Measurements from ENCODE around the gene LIPA. TPM values are rescaled to one million over a fixed set of nuclear protein-coding genes. Genes with fewer than 3 reads are reported as not detected.
"Not testable (repeated sequence)": the region's sequence is repeated elsewhere in the genome, so short reads cannot be mapped to it uniquely, and the experiment has no call there.

The LIPA gene
- total RNA-seq, 4 donors from 2014 or later, result 12.5 to 22.8 (median 18.0) TPM

DNA sequence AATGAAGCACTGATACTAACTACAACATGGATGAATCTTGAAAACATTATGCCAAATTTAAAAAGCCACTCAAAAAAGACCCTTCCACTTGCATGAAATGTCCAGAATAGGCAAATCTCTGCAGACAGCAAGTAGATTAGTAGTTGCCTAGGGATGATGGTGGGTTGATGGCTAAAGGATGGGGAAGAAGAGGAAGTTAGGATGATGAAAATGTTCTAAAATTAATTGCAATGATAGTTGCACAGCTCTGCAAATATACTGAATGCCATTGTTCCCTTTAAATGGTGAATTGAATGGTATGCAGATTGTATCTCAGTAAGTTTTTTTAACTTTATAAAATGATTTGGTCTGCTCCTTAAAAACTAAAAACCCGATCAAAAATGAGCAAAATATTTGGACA, 7.3 kb upstream of the LIPA start:
- TF ChIP-seq, protein P1, sequence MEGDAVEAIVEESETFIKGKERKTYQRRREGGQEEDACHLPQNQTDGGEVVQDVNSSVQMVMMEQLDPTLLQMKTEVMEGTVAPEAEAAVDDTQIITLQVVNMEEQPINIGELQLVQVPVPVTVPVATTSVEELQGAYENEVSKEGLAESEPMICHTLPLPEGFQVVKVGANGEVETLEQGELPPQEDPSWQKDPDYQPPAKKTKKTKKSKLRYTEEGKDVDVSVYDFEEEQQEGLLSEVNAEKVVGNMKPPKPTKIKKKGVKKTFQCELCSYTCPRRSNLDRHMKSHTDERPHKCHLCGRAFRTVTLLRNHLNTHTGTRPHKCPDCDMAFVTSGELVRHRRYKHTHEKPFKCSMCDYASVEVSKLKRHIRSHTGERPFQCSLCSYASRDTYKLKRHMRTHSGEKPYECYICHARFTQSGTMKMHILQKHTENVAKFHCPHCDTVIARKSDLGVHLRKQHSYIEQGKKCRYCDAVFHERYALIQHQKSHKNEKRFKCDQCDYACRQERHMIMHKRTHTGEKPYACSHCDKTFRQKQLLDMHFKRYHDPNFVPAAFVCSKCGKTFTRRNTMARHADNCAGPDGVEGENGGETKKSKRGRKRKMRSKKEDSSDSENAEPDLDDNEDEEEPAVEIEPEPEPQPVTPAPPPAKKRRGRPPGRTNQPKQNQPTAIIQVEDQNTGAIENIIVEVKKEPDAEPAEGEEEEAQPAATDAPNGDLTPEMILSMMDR (IDR thresholded peaks at IDR 0.05), result no peak
- TF ChIP-seq POLR2A (IDR thresholded peaks at IDR 0.05), result no peak
- 66 to 78% methylated on average over 1 of the region's 1 CpG for WGBS, 2 donors
- no peak for DNase-seq (ENCODE audit: low spot score in 2 of 2)
- no peak overlapping the region for H3K4me3 ChIP-seq (ENCODE audit: low read depth, poor library complexity, severe bottlenecking)
- intact Hi-C loops (cut with DNase I; ENCODE audit: low total_unique reads), result no loop called here

DNA sequence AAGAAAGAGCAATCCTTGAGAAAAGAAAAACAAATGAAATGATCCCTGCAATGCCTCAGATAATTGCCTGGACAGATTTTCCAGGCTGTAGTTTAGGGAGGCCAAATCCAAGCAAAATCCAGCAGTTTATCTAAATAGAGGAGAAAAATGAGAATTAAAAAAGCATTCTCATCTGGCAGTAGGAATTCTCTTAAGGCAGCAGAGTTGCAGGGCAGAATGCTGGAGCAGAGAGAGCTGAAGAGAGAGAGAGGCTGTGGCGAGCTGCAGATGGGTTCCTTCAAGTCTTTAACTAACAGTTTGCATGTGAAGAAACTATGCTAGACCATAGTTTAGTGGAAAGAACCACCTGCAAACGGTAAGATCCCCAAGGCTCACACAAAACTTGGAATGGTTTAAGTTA, 6.0 kb upstream of the LIPA start:
- intact Hi-C loops (cut with DNase I; ENCODE audit: low total_unique reads), result no loop called here
- no peak for DNase-seq (ENCODE audit: low spot score in 2 of 2)
- H3K4me3 ChIP-seq (ENCODE audit: low read depth, poor library complexity, severe bottlenecking), result no peak overlapping the region
- TF ChIP-seq, protein P1 (IDR thresholded peaks at IDR 0.05), result no peak
- TF ChIP-seq POLR2A (IDR thresholded peaks at IDR 0.05), result no peak
- 44 to 62% methylated on average over 2 of the region's 2 CpGs for WGBS, 2 donors

DNA sequence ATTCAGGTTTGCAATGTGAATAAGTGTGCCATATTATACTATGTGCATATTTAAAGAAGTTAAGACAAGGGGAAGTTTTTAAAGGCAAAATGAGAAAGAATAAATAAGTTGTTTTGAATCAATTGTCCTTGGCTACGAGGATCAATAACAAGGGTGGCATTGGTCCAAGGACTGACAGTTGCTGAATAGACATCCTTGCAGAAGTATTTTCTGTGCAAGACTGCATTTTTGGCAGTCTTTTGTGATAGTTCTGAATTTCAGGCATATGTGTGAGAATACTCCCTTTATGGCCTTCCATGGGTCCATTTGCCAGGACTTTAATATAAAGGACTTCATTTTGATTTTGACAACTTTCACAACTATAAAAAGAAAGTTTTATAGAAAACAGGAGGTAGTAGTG, 5.4 kb upstream of the LIPA start:
- 71 to 86% methylated on average over 1 of the region's 1 CpG for WGBS, 2 donors
- TF ChIP-seq, protein P1 (IDR thresholded peaks at IDR 0.05), result no peak
- H3K4me3 ChIP-seq (ENCODE audit: low read depth, poor library complexity, severe bottlenecking), result no peak overlapping the region
- no peak for DNase-seq (ENCODE audit: low spot score in 2 of 2)
- intact Hi-C loops (cut with DNase I; ENCODE audit: low total_unique reads), result no loop called here

DNA sequence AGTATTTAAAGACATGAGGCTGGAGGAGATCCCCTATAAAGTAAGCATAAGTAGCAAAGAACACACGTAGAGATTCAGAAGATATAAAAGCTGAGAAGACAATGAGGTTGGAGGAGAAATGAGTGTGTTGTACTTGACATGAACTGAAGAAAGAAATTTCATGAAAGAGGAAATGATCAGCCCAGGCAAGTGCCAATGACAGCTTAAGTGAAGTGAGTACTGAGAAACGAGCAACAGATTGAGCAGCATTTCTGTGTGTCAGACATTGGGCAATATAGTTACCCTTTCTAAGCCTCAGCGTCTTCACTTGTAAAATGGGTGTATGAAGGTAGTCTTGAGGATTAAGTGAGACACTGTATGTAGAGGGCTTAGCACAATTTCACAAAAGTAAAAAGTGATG, 4.8 kb upstream of the LIPA start:
- intact Hi-C loops (cut with DNase I; ENCODE audit: low total_unique reads), result no loop called here
- TF ChIP-seq, protein P1 (IDR thresholded peaks at IDR 0.05), result no peak
- no peak for TF ChIP-seq POLR2A (IDR thresholded peaks at IDR 0.05)
- no peak overlapping the region for H3K4me3 ChIP-seq (ENCODE audit: low read depth, poor library complexity, severe bottlenecking)
- 69 to 72% methylated on average over 3 of the region's 3 CpGs for WGBS, 2 donors
- no peak for DNase-seq (ENCODE audit: low spot score in 2 of 2)

DNA sequence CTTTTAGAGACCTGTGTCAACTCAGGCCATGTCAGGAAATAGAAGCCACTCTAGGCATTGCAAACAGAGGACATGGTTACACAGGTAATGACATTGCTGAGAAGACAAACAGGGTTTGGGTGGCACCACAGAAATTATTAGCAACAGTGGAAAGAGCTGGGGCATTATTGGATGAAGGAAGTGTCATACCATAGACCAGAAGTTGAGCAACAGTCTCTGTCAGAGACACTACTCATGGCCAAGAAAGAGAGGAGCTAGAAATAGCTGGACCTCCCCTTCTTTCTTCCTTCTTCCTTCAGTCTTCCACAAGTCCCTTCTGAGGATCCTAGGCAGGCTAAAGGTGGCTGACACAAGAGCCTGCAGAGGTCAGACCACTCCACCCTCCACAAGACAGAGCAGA, 4.2 kb upstream of the LIPA start:
- DNase-seq (ENCODE audit: low spot score in 2 of 2), result no peak
- TF ChIP-seq, protein P1 (IDR thresholded peaks at IDR 0.05), result no peak
- no peak for TF ChIP-seq POLR2A (IDR thresholded peaks at IDR 0.05)
- H3K4me3 ChIP-seq (ENCODE audit: low read depth, poor library complexity, severe bottlenecking), result no peak overlapping the region
- intact Hi-C loops (cut with DNase I; ENCODE audit: low total_unique reads), result no loop called here

DNA sequence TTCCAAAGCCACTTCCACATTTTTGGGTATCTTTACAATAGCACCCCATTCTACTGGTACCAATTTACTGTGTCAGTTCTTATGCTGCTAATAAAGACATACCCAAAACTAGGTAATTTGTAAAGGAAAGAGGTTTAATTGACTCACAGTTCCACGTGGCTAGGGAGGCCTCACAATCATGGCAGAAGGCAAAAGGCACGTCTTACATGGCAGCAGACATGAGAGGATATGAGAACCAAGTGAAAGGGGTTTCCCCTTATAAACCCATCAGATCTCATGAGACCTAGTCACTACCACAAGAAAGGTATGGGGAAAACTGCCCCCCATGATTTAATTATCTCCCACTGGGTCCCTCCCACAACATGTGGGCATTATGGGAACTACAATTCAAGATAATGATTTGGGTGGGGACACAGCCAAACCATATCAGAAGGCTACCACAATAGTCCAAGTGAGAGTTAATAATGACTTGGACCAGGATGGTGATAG, 3.6 kb upstream of the LIPA start:
- intact Hi-C loops (cut with DNase I; ENCODE audit: low total_unique reads); H3K4me3 ChIP-seq (ENCODE audit: low read depth, poor library complexity, severe bottlenecking); DNase-seq (ENCODE audit: low spot score in 2 of 2): not testable (repeated sequence)
- WGBS, 2 donors, result 79 to 86% methylated on average over 2 of the region's 2 CpGs
